ENCODE data around the gene PIK3R2.
A peak's percentile ranks its signal among the peaks of the same experiment; 100 is the strongest.
"Not testable (repeated sequence)": the region's sequence is repeated elsewhere in the genome, so short reads cannot be mapped to it uniquely, and the experiment has no call there.

PIK3R2 gene

GRCh38 chr19:18155095-18156087 lies 2.4 kb downstream of the PIK3R2 start:
- no peak for DNase-seq (ENCODE audit: low read depth)

- no peak for DNase-seq (ENCODE audit: low read depth)
Measured at GRCh38 chr19:18156268-18156667, 3.3 kb downstream of the PIK3R2 start.

- DNase-seq (ENCODE audit: low read depth) = no peak
Measured at GRCh38 chr19:18156841-18157464, 4.0 kb downstream of the PIK3R2 start.

- DNase-seq (ENCODE audit: low read depth) = no peak
Measured at GRCh38 chr19:18157465-18158063, 4.6 kb downstream of the PIK3R2 start.

GRCh38 chr19:18158467-18158866 lies 5.5 kb downstream of the PIK3R2 start:
- no peak for DNase-seq (ENCODE audit: low read depth)

- DNase-seq (ENCODE audit: low read depth) = not testable (repeated sequence)
Measured at GRCh38 chr19:18159059-18159616, 6.2 kb downstream of the PIK3R2 start.

- no peak for DNase-seq (ENCODE audit: low read depth)
Measured at GRCh38 chr19:18159810-18160209, 6.8 kb downstream of the PIK3R2 start.

- DNase-seq (ENCODE audit: low read depth) = no peak
Measured at GRCh38 chr19:18160493-18160970, 7.6 kb downstream of the PIK3R2 start.

- peak; percentile 69 for DNase-seq (ENCODE audit: low read depth)
Measured at GRCh38 chr19:18160971-18161635, 8.1 kb downstream of the PIK3R2 start.

GRCh38 chr19:18161636-18162002 lies 8.7 kb downstream of the PIK3R2 start:
- DNase-seq (ENCODE audit: low read depth) = no peak

- no peak for DNase-seq (ENCODE audit: low read depth)
Measured at GRCh38 chr19:18164072-18164471, 11.1 kb downstream of the PIK3R2 start.

GRCh38 chr19:18165794-18166544 lies 13.0 kb downstream of the PIK3R2 start:
- DNase-seq (ENCODE audit: low read depth) = no peak

- no peak for DNase-seq (ENCODE audit: low read depth)
Measured at GRCh38 chr19:18167011-18167410, 14.0 kb downstream of the PIK3R2 start.

GRCh38 chr19:18167975-18168645 lies 15.1 kb downstream of the PIK3R2 start:
- peak; percentile 31 for DNase-seq (ENCODE audit: low read depth)

- no peak for DNase-seq (ENCODE audit: low read depth)
Measured at GRCh38 chr19:18168673-18169381, 15.9 kb downstream of the PIK3R2 start.

GRCh38 chr19:18170714-18171255 lies 17.8 kb downstream of the PIK3R2 start:
- no peak for DNase-seq (ENCODE audit: low read depth)

- DNase-seq (ENCODE audit: low read depth) = no peak
Measured at GRCh38 chr19:18171605-18172327, 18.8 kb downstream of the PIK3R2 start.

GRCh38 chr19:18172331-18173053 lies 19.5 kb downstream of the PIK3R2 start:
- DNase-seq (ENCODE audit: low read depth) = no peak
